Stomach (tissue), 9 donors: ENCODE data around the gene TMEM74B. TPM values are rescaled to one million over a fixed set of nuclear protein-coding genes. Genes with fewer than 3 reads are reported as not detected.

Source experiments
- DNase-seq, 2 donors: peaks; one replicate each; pipeline versions ENCODE4 v3.0.0 to v3.0.0-alpha.2; 2013 to 2019
- H3K27ac ChIP-seq, 5 donors: fragments of 200-600 bp in 4 of 5; sonication (generic) in 4 of 5; one replicate each; pipeline ENCODE4 v1.5.1; 2013 to 2019; ENCODE audit warnings: mild to moderate bottlenecking in 1 of 5, moderate library complexity in 1 of 5
- H3K27me3 ChIP-seq, 3 donors: fragments of 200-600 bp; sonication (generic); one replicate each; pipeline ENCODE4 v1.5.1; 2017 to 2019; ENCODE audit warnings: mixed run types in 1 of 3
- H3K36me3 ChIP-seq, 4 donors: fragments of 200-600 bp; sonication (generic); 1 replicate in 3 of 4; 2 replicates in 1 of 4; pipeline ENCODE4 v1.5.1; 2016 to 2019
- H3K4me1 ChIP-seq, 4 donors: fragments of 200-600 bp; sonication (generic); one replicate each; pipeline ENCODE4 v1.5.1; 2016 to 2019
- H3K4me3 ChIP-seq, 4 donors: fragments of 200-600 bp; sonication (generic) in 3 of 4; one replicate each; pipeline ENCODE4 v1.5.1; 2016 to 2019; ENCODE audit warnings: mild to moderate bottlenecking in 1 of 4
- H3K9me3 ChIP-seq, 4 donors: fragments of 200-600 bp; sonication (generic); one replicate each; pipeline ENCODE4 v1.5.1; 2016 to 2019
- EP300 ChIP-seq: sonication (generic); formaldehyde crosslinking; IDR thresholded peaks from one replicate; pipeline ENCODE4 v1.6.1; 2017; ENCODE audit warnings: antibody characterized with exemption
- POLR2A ChIP-seq, 4 donors: fragments of 450-650 bp; IDR thresholded peaks; one replicate each; pipeline ENCODE4 v1.6.1; 2016; ENCODE audit warnings: antibody characterized with exemption in 4 of 4, control low read depth in 2 of 4, mild to moderate bottlenecking in 1 of 4, moderate library complexity in 1 of 4
- POLR2AphosphoS5 ChIP-seq, 3 donors: sonication (generic); formaldehyde crosslinking; IDR thresholded peaks; one replicate each; pipeline ENCODE4 v1.6.1; 2016; ENCODE audit warnings: antibody characterized with exemption in 3 of 3
- whole genome bisulfite sequencing, 5 donors: extraction: QIAGEN DNeasy Blood & Tissue Kit in 3 of 5; methylation state at CpG; one replicate each; pipeline versions ENCODE4 v1.1.5 to v1.1.7; 2013 to 2018; 5-methylcytosine and 5-hydroxymethylcytosine counted together
- intact Hi-C: fragments of 100-400 bp; cut with DNase I; formaldehyde crosslinking; loops from one replicate; pipeline ENCODE4 v1.15.1; 2023; ENCODE audit warnings: low total_unique reads
- polyA plus RNA-seq, 3 donors: library from polyadenylated mRNA; stranded (reverse); fragments of 200-250 nt; gene quantifications; one replicate each; pipeline ENCODE4 v1.2.3, GENCODE V29; 2013
- total RNA-seq, 5 donors: library from RNA; depleted of rRNA; stranded (reverse); fragments of >200 nt; gene quantifications; one replicate each; pipeline versions ENCODE4 v1.1.0 to v1.2.3, GENCODE V29; 2014 to 2016
- TF ChIP-seq, protein P1 (sequence below), 7 experiments: fragments of 450-650 bp in 4 of 7; fragments of 200-600 bp in 3 of 7; sonication (generic) in 3 of 7; IDR thresholded peaks; one replicate each; pipeline ENCODE4 v1.5.1; 2016 to 2019; ENCODE audit warnings: antibody characterized with exemption in 7 of 7, control low read depth in 2 of 7, mild to moderate bottlenecking in 1 of 7
- donor health status: healthy with polysubstance abuse.
- donor health status: Bipolar disorder and iron deficiency.
- donor health status: healthy.

TMEM74B gene
- total and polyA plus RNA-seq, 8 donors = 0.45 to 72.9 (median 2.2) TPM; not detected in 2

DNA sequence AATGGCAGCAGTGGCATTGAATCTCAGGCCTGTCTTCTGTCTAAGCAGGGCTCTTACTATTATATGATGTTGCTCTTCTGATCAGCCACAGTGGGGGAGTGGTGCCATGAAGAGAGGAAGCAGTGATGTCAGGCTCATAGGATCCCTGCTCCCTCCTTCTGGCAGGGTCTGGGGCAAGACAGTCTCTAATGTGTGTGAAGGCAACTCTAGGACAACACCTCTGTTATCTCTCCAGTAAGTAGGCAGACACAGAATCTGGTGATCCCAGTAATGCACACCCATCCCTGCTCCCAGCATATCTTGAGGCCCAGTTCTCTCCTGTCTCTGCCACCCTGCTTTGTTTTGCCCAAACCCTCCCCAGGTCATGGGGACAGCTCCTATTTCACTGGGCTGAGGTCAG is 27.2 kb upstream of the TMEM74B start:
- no peak for DNase-seq
- Histone ChIP-seq H3K36me3 (no peaks in the 10 kb centered on the region), H3K4me1 (peaks cover 0 to 9% (median 4%) of the 10 kb centered on the region in 4 donors), H3K9me3 (no peaks in the 10 kb centered on the region), H3K27me3 (peaks cover 0 to 43% (median 0%) of the 10 kb centered on the region in 3 donors), H3K4me3 (no peak overlapping the region), H3K27ac (no peak overlapping the region)
- TF ChIP-seq POLR2A (IDR thresholded peaks at IDR 0.05) (no peak), POLR2AphosphoS5 (IDR thresholded peaks at IDR 0.05) (no peak), EP300 (no peak)
- TF ChIP-seq, protein P1, sequence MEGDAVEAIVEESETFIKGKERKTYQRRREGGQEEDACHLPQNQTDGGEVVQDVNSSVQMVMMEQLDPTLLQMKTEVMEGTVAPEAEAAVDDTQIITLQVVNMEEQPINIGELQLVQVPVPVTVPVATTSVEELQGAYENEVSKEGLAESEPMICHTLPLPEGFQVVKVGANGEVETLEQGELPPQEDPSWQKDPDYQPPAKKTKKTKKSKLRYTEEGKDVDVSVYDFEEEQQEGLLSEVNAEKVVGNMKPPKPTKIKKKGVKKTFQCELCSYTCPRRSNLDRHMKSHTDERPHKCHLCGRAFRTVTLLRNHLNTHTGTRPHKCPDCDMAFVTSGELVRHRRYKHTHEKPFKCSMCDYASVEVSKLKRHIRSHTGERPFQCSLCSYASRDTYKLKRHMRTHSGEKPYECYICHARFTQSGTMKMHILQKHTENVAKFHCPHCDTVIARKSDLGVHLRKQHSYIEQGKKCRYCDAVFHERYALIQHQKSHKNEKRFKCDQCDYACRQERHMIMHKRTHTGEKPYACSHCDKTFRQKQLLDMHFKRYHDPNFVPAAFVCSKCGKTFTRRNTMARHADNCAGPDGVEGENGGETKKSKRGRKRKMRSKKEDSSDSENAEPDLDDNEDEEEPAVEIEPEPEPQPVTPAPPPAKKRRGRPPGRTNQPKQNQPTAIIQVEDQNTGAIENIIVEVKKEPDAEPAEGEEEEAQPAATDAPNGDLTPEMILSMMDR (IDR thresholded peaks at IDR 0.05) = no peak
- intact Hi-C loops = loop anchor here (10.0 kb wide), 1 partner anchor 397 kb away; no protein-coding TSS in a partner anchor

GRCh38 chr20:1210501-1210900 is 25.7 kb upstream of the TMEM74B start:
- TF ChIP-seq POLR2AphosphoS5 (IDR thresholded peaks at IDR 0.05) (no peak), EP300 (no peak), POLR2A (IDR thresholded peaks at IDR 0.05) (no peak)
- TF ChIP-seq, protein P1 (IDR thresholded peaks at IDR 0.05) = no peak
- DNase-seq = no peak
- H3K9me3 ChIP-seq = no peaks in the 10 kb centered on the region
- no peak overlapping the region for H3K4me3 ChIP-seq
- peaks cover 0 to 30% (median 0%) of the 10 kb centered on the region in 3 donors for H3K27me3 ChIP-seq
- WGBS, 5 donors = 90 to 100% (median 93%) methylated on average over 1 of the region's 1 CpG
- H3K27ac ChIP-seq = no peak overlapping the region
- H3K36me3 ChIP-seq = no peaks in the 10 kb centered on the region
- peaks cover 0 to 8% (median 4%) of the 10 kb centered on the region in 4 donors for H3K4me1 ChIP-seq
- intact Hi-C loops = loop anchor here (10.0 kb wide), 1 partner anchor 396 kb away; no protein-coding TSS in a partner anchor

DNA sequence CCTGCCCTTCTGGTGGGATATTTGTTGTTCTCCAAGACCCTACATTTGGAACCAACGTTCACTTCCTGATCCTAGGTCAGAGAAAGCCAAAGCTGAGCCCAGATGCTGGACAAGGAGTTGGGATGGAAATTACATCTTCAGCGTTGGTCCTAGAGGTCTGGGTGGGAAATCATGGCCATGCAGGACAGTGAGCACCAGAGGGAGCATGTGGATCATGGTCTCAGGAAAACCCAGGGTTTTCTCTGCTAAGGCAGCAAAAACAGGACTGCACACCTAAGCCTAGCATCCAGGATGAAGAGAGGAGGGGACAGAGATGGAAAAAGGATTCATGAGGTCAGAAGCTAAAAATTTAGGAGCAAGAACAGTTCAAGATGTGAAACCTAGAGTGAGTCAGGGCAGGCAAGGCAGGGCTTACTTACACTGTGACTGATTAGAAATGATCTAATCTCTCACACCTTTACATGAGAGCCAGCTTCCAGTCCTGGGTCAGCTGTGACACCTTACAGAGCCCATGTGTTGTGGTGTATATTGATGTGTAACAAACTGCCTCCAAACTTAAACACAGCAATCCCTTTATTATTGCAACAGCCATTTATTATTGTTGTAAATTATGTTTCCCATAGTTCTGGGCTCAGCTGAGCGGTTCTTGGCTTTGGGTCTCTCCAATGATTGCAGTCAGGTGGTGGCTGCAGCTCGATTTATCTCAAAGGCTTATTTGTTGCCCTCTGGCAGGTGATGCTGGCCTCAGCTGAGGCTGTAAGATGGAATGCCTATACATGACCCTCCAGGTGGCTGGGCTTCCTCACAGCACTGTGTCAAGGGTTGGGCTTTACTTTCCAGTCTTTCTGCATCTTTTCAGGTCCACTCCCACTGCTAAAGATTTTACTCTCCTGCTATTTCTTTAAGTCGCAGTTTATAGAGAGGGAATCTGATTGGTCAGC is 24.9 kb upstream of the TMEM74B start:
- TF ChIP-seq EP300 (no peak), POLR2A (IDR thresholded peaks at IDR 0.05) (no peak), POLR2AphosphoS5 (IDR thresholded peaks at IDR 0.05) (no peak)
- TF ChIP-seq, protein P1 (IDR thresholded peaks at IDR 0.05) = no peak
- H3K27ac ChIP-seq = no peak overlapping the region
- intact Hi-C loops = loop anchor here (10.0 kb wide), 1 partner anchor 395 kb away; no protein-coding TSS in a partner anchor
- no peaks in the 10 kb centered on the region for H3K36me3 ChIP-seq
- peaks cover 0 to 26% (median 0%) of the 10 kb centered on the region in 3 donors for H3K27me3 ChIP-seq
- 44 to 58% (median 52%) methylated on average over 5 of the region's 5 CpGs for WGBS, 5 donors
- no peak overlapping the region for H3K4me3 ChIP-seq
- no peak for DNase-seq
- no peaks in the 10 kb centered on the region for H3K9me3 ChIP-seq
- H3K4me1 ChIP-seq = peaks cover 0 to 8% (median 4%) of the 10 kb centered on the region in 4 donors

- no peak overlapping the region for H3K4me3 ChIP-seq
- intact Hi-C loops = no loop called here
- 85 to 91% (median 89%) methylated on average over 3 of the region's 3 CpGs for WGBS, 5 donors
- H3K27ac ChIP-seq = no peak overlapping the region
- H3K4me1 ChIP-seq = no peaks in the 10 kb centered on the region
- H3K27me3 ChIP-seq = peaks cover 0 to 21% (median 0%) of the 10 kb centered on the region in 3 donors
- H3K36me3 ChIP-seq = no peaks in the 10 kb centered on the region
- TF ChIP-seq POLR2A (IDR thresholded peaks at IDR 0.05) (no peak), EP300 (no peak), POLR2AphosphoS5 (IDR thresholded peaks at IDR 0.05) (no peak)
- TF ChIP-seq, protein P1 (IDR thresholded peaks at IDR 0.05) = no peak
- no peak for DNase-seq
- no peaks in the 10 kb centered on the region for H3K9me3 ChIP-seq
Observed at GRCh38 chr20:1207293-1207878, 22.6 kb upstream of the TMEM74B start.
